NCI-H2227 treated with DMSO at 0.1 percent for 48 hours (cell line): ENCODE data around the gene DLD.
"Not testable (repeated sequence)": the region's sequence is repeated elsewhere in the genome, so short reads cannot be mapped to it uniquely, and the experiment has no call there.

Source experiments
- DNase-seq: peaks from one replicate; lab custom pipeline; 2025; lab: John Stamatoyannopoulos, UW

Gene DLD

GRCh38 chr7:107945332-107945731 lies 54.3 kb downstream of the DLD start:
- DNase-seq = no peak

- DNase-seq = no peak
Observed at GRCh38 chr7:107946451-107946850, 55.5 kb downstream of the DLD start.

DNA sequence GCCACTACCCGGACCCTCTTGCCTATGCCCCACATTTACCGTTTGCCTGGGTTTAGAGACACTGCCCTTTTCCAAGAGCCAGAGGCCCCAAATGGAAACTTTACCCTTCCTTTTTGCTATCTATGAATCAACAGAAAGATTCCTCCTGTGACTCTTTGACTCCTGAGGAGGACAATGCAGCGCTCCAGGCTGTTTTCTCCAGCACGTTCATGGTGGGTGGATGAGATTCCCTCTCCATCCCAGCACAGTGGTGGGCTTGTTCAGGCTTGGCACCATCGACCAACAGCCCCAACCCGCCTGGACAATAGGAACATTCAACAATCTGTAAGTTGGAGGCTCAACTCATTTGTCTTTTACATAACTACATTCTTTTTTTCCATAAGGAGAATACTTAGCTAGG lies 55.9 kb downstream of the DLD start:
- DNase-seq = no peak

- DNase-seq = no peak
Observed at GRCh38 chr7:107948645-107949442, 57.9 kb downstream of the DLD start.

DNA sequence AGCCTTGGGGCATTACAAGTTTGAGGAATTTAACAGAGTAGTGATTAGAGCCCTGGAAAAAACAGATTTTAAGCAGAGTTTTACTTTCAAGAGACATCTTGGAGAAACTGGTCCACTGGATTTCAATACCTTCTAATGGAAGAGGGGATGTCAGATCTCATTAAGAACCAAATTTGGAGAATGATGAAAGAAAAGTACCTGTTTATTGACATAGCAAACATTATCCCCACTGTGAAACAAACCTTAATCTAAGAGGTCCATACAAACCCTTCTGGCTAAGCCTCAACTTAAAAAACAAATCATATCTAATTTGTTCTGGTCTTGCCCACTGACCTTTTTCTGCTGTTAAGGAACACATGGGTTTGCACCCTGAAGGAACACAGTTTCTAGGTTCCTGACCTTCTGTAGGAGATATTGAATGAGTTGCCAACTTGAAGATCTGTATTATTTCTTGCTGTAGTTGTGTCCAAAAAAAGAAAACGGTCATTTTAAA lies 58.5 kb downstream of the DLD start:
- no peak for DNase-seq

GRCh38 chr7:107951172-107951787 lies 60.3 kb downstream of the DLD start:
- DNase-seq = no peak

DNA sequence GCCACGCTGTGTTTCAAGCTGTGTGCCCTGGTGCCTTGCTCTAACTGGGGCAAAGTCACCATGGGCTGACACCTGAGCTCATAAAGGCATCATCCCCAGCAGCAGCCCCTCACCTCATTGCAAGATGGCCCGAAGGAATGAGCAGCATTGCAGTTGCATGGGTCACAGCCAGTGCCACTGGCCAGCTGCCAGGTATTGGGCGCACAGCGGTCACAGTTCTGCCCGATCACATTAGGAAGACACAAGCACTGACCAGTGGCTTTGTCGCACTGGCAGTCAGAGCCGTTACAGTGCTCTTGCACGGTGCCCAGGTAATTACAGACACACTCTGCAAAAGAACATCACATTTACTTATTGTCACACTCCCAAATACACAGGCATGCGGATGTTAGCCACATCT lies 60.9 kb downstream of the DLD start:
- no peak for DNase-seq

DNA sequence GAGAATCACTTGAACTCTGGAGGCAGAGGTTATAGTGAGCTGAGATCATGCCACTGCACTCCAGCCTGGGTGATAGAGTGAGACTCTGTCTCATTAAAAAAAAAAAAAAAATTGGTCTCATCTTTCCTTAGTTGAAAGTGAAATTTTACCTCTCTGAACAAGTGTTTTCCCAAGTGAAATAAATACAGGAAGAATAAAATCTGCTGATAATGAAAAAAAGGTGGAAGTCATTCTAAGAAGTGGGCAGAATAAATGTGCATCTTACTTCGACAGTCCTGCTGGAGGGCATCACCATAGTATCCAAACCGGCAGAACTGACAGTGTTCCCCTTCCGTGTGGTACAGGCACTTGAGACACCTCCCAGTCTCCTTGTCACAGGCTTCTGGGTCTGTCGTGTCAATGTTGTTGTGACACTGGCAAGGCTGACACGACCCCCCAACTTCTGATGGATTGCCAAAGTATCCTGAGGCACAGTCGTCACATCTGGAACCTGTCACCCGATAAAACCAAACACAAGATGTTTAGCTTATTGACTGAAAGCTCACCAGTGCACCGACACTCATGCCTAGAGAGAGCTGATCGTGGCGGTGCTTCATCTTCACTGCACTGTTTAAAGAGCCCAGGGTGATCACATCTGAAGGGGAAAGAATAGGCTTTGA lies 62.4 kb downstream of the DLD start:
- DNase-seq = no peak

- DNase-seq = no peak
Observed at GRCh38 chr7:107953924-107954303, 62.9 kb downstream of the DLD start.

DNA sequence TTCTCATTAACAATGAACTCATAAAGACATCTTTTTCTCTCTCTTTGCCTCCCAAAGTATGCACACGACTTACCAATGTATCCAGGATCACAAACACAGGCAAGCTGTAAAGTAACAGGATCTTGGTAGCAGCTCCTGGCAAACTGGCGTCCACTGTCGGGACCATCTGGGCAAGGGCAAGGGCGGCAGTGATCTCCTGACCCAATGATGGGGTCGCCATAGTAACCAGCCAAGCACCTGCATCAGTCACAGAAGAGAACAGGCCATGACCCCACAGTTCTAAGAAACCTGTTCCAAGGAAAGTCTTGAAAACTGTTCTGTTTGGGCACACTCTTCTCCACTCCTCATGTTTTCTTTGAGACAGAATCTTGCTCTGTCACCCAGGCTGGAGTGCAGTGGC lies 64.4 kb downstream of the DLD start:
- no peak for DNase-seq

- not testable (repeated sequence) for DNase-seq
Observed at GRCh38 chr7:107956950-107957349, 66.0 kb downstream of the DLD start.

GRCh38 chr7:107957436-107957835 lies 66.5 kb downstream of the DLD start:
- no peak for DNase-seq

GRCh38 chr7:107958764-107959526 lies 68.0 kb downstream of the DLD start:
- no peak for DNase-seq

- DNase-seq = no peak
Observed at GRCh38 chr7:107959527-107959898, 68.5 kb downstream of the DLD start.

GRCh38 chr7:107960272-107960671 lies 69.3 kb downstream of the DLD start:
- DNase-seq = no peak

DNA sequence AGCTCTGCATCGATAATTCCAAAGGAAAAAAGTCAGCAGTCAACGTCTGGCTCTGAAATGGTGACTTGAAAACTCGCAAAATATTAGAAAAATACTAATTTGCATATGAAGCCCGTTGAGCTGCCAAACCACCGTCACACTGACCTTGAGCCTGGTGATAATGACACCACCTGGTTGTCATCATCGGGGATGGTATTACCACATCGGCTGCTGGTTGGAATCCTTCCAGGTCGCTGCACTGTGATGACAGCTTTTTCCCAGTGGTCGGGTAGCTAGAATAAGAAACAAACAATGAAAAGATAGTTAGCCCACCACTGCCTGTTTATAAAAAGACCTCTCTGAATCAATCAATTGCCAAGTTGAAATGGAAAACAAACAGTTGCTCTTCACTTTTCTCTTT lies 70.4 kb downstream of the DLD start:
- no peak for DNase-seq

GRCh38 chr7:107962817-107963216 lies 71.8 kb downstream of the DLD start:
- DNase-seq = no peak

GRCh38 chr7:107964510-107964909 lies 73.5 kb downstream of the DLD start:
- DNase-seq = no peak

- DNase-seq = no peak
Observed at GRCh38 chr7:107966711-107967110, 75.7 kb downstream of the DLD start.

DNA sequence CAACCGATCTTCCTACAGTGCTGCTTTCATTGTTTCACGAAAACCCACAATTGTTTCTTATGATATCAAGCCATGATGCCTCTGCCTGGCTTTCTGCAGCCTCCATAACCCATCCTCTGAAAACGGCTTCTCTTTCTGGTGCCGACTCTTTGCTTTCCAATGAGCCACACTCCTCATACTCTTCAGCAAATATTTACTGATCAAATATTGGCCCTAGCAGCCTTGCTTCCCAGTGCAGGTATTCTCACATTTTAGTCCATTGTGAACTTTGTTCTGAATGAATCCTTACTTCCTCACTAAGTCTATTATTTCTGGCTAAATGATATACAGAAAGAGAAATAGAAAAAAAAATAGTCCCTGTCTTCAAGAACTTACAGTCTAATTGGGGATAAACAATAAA lies 76.4 kb downstream of the DLD start:
- DNase-seq = no peak

- no peak for DNase-seq
Observed at GRCh38 chr7:107968449-107968848, 77.5 kb downstream of the DLD start.

DNA sequence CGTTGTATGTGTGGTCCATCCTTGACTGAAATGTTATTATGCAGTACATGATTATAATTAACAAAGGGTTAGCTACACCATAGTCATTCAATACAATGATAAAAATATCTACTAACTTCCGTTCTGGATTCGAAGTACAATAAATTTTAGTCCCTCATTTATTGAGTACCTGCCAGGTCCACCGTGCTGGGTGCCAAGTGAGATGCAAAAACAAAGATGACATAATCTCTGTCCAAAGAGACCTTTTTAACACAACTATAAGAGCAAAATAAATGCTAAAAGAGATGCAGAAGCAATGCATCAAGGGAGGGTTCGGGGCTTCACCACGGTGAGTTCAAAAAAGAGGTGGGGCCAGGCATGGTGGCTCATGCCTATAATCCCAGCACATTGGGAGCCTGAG lies 78.9 kb downstream of the DLD start:
- no peak for DNase-seq
